Right atrium auricular region (tissue), 2 donors: ENCODE results near the gene KLHL2. TPM values are rescaled to one million over a fixed set of nuclear protein-coding genes. Genes with fewer than 3 reads are reported as not detected.
"Not testable (repeated sequence)": the region's sequence is repeated elsewhere in the genome, so short reads cannot be mapped to it uniquely, and the experiment has no call there.

Experiments used
- DNase-seq: peaks from one replicate; pipeline ENCODE4 v3.0.0-alpha.2; 2019; ENCODE audit warnings: low spot score
- H3K27ac ChIP-seq, 2 donors: fragments of 200-600 bp; sonication (generic); 1 replicate in 1 of 2; 2 replicates in 1 of 2; pipeline ENCODE4 v1.5.1; 2016 to 2019
- H3K27me3 ChIP-seq, 2 donors: fragments of 200-600 bp; sonication (generic); one replicate each; pipeline versions ENCODE4 v1.5.1 to v1.6.0; 2017 to 2019
- H3K36me3 ChIP-seq: fragments of 200-600 bp; sonication (generic); one replicate; pipeline ENCODE4 v1.5.1; 2016
- H3K4me1 ChIP-seq, 2 donors: fragments of 200-600 bp; sonication (generic); one replicate each; pipeline versions ENCODE4 v1.5.1 to v1.6.0; 2017 to 2019
- H3K4me3 ChIP-seq, 2 donors: fragments of 200-600 bp; sonication (generic); 1 replicate in 1 of 2; 2 replicates in 1 of 2; pipeline ENCODE4 v1.5.1; 2017 to 2019; ENCODE audit warnings: mild to moderate bottlenecking in 1 of 2, moderate library complexity in 1 of 2
- H3K9me3 ChIP-seq, 2 donors: fragments of 200-600 bp; sonication (generic); one replicate each; pipeline ENCODE4 v1.5.1; 2019
- total RNA-seq, 2 donors: library from RNA; depleted of rRNA; stranded (reverse); fragments of >200 nt; gene quantifications; one replicate each; pipeline ENCODE4 v1.1.0, GENCODE V29; 2016
- TF ChIP-seq, protein P1 (sequence below), 2 donors: fragments of 200-600 bp; sonication (generic); IDR thresholded peaks; one replicate each; pipeline ENCODE4 v1.5.1; 2019; ENCODE audit warnings: antibody characterized with exemption in 2 of 2

KLHL2 gene, protein sequence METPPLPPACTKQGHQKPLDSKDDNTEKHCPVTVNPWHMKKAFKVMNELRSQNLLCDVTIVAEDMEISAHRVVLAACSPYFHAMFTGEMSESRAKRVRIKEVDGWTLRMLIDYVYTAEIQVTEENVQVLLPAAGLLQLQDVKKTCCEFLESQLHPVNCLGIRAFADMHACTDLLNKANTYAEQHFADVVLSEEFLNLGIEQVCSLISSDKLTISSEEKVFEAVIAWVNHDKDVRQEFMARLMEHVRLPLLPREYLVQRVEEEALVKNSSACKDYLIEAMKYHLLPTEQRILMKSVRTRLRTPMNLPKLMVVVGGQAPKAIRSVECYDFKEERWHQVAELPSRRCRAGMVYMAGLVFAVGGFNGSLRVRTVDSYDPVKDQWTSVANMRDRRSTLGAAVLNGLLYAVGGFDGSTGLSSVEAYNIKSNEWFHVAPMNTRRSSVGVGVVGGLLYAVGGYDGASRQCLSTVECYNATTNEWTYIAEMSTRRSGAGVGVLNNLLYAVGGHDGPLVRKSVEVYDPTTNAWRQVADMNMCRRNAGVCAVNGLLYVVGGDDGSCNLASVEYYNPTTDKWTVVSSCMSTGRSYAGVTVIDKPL
- 1 to 10 TPM; 7.6 to 9.0 TPM for total RNA-seq

DNA sequence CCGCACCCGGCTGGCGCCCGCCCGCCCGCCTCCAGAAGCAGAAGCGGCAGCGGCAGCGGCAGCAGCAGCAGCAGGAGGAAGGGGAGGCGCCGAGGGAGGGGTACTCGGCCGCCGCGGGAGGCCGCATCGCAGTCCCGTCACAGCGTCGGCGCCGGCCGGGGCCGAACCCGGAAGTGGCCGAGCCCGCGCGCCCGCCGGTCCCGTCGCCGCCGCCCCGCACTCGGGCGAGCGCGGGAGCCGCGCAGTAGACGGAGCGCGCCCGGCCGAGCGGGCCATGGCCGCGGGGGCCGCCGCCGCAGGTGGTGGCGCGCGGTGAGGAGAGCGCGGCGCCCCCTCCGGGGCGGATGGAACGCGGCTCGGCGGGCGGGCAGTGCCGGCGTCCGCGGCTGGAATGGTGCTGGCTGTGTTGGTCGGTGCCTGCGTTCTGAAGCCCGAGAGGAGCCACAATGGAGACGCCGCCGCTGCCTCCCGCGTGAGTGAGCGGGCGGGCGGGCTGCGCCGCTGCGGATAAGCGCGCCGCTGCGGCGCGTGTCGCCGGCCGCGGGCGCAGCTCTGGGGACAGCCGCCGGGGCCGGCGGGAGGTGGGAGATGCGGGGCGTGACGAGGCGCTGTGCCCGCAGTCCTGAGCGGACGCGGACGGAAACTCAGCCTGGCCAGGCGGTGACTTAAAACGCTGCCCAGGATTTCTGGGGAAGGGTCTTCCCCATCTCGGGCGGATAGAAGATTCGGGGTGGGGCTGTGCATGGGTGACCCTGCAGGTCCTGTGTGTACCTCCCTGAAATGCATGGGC, at the start of gene KLHL2:
Gene KLHL2, plus strand, starts transcription at position 131 of the 790 bp plus-strand sequence. Its CDS starts 316 bp downstream, at position 447.
- TF ChIP-seq, protein P1, sequence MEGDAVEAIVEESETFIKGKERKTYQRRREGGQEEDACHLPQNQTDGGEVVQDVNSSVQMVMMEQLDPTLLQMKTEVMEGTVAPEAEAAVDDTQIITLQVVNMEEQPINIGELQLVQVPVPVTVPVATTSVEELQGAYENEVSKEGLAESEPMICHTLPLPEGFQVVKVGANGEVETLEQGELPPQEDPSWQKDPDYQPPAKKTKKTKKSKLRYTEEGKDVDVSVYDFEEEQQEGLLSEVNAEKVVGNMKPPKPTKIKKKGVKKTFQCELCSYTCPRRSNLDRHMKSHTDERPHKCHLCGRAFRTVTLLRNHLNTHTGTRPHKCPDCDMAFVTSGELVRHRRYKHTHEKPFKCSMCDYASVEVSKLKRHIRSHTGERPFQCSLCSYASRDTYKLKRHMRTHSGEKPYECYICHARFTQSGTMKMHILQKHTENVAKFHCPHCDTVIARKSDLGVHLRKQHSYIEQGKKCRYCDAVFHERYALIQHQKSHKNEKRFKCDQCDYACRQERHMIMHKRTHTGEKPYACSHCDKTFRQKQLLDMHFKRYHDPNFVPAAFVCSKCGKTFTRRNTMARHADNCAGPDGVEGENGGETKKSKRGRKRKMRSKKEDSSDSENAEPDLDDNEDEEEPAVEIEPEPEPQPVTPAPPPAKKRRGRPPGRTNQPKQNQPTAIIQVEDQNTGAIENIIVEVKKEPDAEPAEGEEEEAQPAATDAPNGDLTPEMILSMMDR (IDR thresholded peaks at IDR 0.05): no peak
- Histone ChIP-seq H3K27ac (peak within 1 kb of the TSS; percentile 78), H3K4me1 (peaks cover 0 to 19% of the 10 kb centered on the region in 2 donors), H3K9me3 (no peaks in the 10 kb centered on the region), H3K36me3 (no peaks in the 10 kb centered on the region), H3K4me3 (peak within 1 kb of the TSS; percentile 81 to 85), H3K27me3 (no peaks in the 10 kb centered on the region)
- peak; percentile 70 for DNase-seq

DNA sequence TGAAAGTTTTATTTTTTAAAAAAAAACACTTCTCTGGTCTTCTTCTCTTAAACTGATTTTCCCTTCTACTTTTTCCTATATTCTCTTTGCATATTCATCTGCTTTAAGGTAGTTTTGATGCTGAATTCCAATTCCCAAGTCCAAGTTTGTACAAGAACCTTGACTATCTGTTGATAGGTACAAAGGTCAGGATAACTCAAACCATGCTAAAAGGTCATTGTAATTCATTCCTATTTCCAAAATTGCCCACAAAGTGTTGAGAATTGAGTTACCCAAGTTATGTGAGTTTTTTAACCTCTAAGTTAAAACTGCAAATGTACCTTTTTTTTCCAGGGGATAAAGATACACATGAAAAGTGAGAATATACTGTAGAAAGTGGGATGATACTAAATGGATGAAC, 48.6 kb upstream of the KLHL2 start:
- Histone ChIP-seq H3K4me1 (no peaks in the 10 kb centered on the region), H3K36me3 (no peaks in the 10 kb centered on the region), H3K9me3 (no peaks in the 10 kb centered on the region), H3K27ac (no peak overlapping the region), H3K4me3 (no peak overlapping the region), H3K27me3 (no peaks in the 10 kb centered on the region)
- TF ChIP-seq, protein P1 (IDR thresholded peaks at IDR 0.05): no peak
- no peak for DNase-seq

DNA sequence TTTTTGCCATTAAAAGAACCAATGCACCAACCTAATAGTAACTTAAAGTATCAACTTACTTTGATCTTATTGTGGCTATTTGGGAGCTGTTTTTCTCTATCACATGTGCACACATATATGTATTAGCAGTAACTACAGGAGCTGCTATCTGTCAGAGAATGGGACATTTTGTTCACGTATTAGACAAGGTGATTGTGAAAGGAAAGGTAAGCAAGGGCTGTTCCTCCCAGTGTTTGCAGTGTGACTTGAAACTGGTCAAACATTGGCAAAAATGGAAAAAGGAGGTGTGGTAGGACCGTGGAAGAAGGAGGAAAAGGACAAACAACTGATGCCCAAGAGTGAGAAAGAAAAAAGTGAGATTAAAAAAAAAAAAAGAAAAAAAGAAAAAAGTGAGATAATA, 43.1 kb upstream of the KLHL2 start:
- no peak overlapping the region for H3K27ac ChIP-seq
- DNase-seq: no peak
- TF ChIP-seq, protein P1 (IDR thresholded peaks at IDR 0.05): no peak

DNA sequence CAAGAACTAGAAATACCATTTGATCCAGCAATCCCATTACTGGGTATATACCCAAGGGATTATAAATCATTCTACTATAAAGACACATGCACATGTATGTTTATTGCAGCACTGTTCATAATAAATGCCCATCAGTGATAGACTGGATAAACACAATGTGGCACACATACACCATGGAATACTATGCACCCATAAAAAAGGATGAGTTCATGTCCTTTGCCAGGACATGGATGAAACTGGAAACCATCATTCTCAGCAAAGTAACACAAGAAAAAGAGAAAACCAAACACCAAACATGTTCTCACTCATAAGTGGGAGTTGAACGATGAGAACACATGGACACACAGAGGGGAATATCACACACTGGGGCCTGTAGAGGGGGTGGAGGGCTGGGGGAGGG, 40.5 kb upstream of the KLHL2 start:
- H3K27ac ChIP-seq, H3K4me1 ChIP-seq, H3K9me3 ChIP-seq, DNase-seq, H3K27me3 ChIP-seq, H3K4me3 ChIP-seq, H3K36me3 ChIP-seq: not testable (repeated sequence)

More for the DNA sequence above, 43.1 kb upstream of the KLHL2 start:
- H3K36me3 ChIP-seq: no peaks in the 10 kb centered on the region
- no peaks in the 10 kb centered on the region for H3K9me3 ChIP-seq
- no peaks in the 10 kb centered on the region for H3K4me1 ChIP-seq
- H3K4me3 ChIP-seq: no peak overlapping the region
- no peaks in the 10 kb centered on the region for H3K27me3 ChIP-seq

DNA sequence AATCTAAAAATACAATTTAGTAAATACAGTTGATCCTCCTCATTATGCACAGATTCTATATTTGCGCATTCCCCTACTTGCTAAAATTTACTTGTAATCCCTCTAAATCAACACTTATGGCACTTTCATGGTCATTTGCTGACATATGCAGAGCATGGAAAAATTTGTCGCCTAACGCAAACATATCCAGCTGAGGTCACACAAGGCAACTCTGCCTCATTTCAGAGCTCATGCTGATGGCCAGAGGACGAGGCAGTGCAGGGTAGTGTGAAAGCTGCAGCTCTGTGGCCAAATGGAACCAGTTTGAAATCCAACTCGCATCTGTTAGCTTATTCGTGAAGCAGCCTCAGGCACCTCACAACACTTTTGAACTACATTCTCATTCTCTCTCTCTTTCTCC, 39.7 kb upstream of the KLHL2 start:
- Histone ChIP-seq H3K27ac (no peak overlapping the region), H3K9me3 (no peaks in the 10 kb centered on the region), H3K27me3 (no peaks in the 10 kb centered on the region), H3K4me3 (no peak overlapping the region), H3K4me1 (no peaks in the 10 kb centered on the region), H3K36me3 (no peaks in the 10 kb centered on the region)
- no peak for DNase-seq
- TF ChIP-seq, protein P1 (IDR thresholded peaks at IDR 0.05): no peak

DNA sequence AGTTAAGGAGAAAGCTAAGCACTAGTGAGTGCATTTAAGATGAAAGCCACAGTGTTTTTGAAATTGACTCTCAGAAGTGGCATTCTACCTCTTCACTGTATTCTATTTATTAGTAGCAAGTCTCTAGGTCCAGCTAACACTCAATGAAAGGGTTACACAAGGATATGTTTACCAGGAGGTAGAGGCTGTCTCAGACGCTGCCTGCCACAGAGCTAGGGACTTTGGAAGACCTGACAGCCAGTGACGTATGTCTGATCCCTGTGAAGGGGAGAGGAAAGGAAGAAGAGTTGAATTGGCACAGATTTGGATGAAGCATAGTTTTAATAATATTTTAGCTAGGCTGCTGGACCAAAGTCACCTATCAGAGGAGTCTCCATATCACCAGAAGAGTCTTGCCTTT, 36.5 kb upstream of the KLHL2 start:
- H3K9me3 ChIP-seq: no peaks in the 10 kb centered on the region
- no peak overlapping the region for H3K4me3 ChIP-seq
- H3K27ac ChIP-seq: no peak overlapping the region
- H3K36me3 ChIP-seq: no peaks in the 10 kb centered on the region
- TF ChIP-seq, protein P1 (IDR thresholded peaks at IDR 0.05): no peak
- no peaks in the 10 kb centered on the region for H3K4me1 ChIP-seq
- DNase-seq: no peak
- no peaks in the 10 kb centered on the region for H3K27me3 ChIP-seq

DNA sequence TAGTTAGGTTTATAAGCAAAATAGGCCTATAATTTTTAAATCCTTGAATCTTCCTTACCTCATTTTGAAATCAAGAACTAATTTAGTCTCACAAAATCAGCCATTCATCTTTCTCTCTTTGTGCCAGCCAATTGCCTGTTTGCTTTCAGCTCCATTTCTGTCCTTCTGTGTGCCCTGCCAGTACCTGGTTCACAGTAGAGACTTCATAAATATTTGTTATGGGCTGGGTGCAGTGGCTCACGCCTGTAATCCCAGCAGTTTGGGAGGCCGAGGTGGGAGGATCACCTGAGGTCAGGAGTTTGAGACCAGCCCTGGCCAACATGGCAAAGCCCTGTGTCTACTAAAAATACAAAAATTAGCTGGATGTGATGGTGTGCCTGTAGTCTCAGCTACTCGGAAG, 31.9 kb upstream of the KLHL2 start:
- not testable (repeated sequence) for H3K27ac ChIP-seq, H3K36me3 ChIP-seq, H3K4me1 ChIP-seq, DNase-seq, H3K9me3 ChIP-seq, H3K4me3 ChIP-seq, H3K27me3 ChIP-seq
